HEK293 (cell line): ENCODE data around the gene CHPT1.

Experiments
- HOXD13 ChIP-seq: sonication (generic); formaldehyde crosslinking; IDR thresholded peaks from 2 replicates; pipeline ENCODE4 v1.8.0; 2022; ENCODE audit warnings: missing genetic modification reagents, borderline replicate concordance
- TCF7L2 ChIP-seq: IDR thresholded peaks from 2 replicates; pipeline ENCODE4 v1.6.1; 2011; ENCODE audit warnings: low read depth, mild to moderate bottlenecking, inconsistent platforms, low read length, moderate library complexity, borderline replicate concordance
- ZNF121 ChIP-seq: fragments of 450-650 bp; formaldehyde crosslinking; IDR thresholded peaks from 2 replicates; pipeline ENCODE4 v1.5.1; 2016; ENCODE audit warnings: missing biosample characterization, missing genetic modification characterization
- ZNF133 ChIP-seq: fragments of 450-650 bp; formaldehyde crosslinking; IDR thresholded peaks from 2 replicates; pipeline ENCODE4 v1.5.1; 2016; ENCODE audit warnings: missing biosample characterization, missing genetic modification characterization
- TF ChIP-seq, protein P1 (sequence below): fragments of 450-650 bp; formaldehyde crosslinking; IDR thresholded peaks from 2 replicates; pipeline ENCODE4 v1.5.1; 2016; ENCODE audit warnings: missing biosample characterization, missing genetic modification characterization
- TF ChIP-seq, protein P2 (sequence below): fragments of 450-650 bp; formaldehyde crosslinking; IDR thresholded peaks from 2 replicates; pipeline ENCODE4 v1.5.1; 2016; ENCODE audit warnings: missing biosample characterization, missing genetic modification characterization
- TF ChIP-seq, protein P3 (sequence below): fragments of 450-650 bp; formaldehyde crosslinking; IDR thresholded peaks from 2 replicates; pipeline ENCODE4 v1.5.1; 2016; ENCODE audit warnings: missing biosample characterization, missing genetic modification characterization
- TF ChIP-seq, protein P4 (sequence below): fragments of 450-650 bp; formaldehyde crosslinking; optimal IDR thresholded peaks from 2 replicates; pipeline ENCODE3; 2016; ENCODE audit warnings: missing biosample characterization, mild to moderate bottlenecking, missing genetic modification characterization

GRCh38 chr12:101749657-101750056 lies 52.2 kb downstream of the CHPT1 start:
- TF ChIP-seq HOXD13 (CRISPR knock-in tag) (no peak), ZNF121 (no peak), TCF7L2 (no peak), ZNF133 (tag by site-specific recombination) (no peak)
- TF ChIP-seq, protein P1, sequence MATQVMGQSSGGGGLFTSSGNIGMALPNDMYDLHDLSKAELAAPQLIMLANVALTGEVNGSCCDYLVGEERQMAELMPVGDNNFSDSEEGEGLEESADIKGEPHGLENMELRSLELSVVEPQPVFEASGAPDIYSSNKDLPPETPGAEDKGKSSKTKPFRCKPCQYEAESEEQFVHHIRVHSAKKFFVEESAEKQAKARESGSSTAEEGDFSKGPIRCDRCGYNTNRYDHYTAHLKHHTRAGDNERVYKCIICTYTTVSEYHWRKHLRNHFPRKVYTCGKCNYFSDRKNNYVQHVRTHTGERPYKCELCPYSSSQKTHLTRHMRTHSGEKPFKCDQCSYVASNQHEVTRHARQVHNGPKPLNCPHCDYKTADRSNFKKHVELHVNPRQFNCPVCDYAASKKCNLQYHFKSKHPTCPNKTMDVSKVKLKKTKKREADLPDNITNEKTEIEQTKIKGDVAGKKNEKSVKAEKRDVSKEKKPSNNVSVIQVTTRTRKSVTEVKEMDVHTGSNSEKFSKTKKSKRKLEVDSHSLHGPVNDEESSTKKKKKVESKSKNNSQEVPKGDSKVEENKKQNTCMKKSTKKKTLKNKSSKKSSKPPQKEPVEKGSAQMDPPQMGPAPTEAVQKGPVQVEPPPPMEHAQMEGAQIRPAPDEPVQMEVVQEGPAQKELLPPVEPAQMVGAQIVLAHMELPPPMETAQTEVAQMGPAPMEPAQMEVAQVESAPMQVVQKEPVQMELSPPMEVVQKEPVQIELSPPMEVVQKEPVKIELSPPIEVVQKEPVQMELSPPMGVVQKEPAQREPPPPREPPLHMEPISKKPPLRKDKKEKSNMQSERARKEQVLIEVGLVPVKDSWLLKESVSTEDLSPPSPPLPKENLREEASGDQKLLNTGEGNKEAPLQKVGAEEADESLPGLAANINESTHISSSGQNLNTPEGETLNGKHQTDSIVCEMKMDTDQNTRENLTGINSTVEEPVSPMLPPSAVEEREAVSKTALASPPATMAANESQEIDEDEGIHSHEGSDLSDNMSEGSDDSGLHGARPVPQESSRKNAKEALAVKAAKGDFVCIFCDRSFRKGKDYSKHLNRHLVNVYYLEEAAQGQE (tag by site-specific recombination): no peak
- TF ChIP-seq, protein P2, sequence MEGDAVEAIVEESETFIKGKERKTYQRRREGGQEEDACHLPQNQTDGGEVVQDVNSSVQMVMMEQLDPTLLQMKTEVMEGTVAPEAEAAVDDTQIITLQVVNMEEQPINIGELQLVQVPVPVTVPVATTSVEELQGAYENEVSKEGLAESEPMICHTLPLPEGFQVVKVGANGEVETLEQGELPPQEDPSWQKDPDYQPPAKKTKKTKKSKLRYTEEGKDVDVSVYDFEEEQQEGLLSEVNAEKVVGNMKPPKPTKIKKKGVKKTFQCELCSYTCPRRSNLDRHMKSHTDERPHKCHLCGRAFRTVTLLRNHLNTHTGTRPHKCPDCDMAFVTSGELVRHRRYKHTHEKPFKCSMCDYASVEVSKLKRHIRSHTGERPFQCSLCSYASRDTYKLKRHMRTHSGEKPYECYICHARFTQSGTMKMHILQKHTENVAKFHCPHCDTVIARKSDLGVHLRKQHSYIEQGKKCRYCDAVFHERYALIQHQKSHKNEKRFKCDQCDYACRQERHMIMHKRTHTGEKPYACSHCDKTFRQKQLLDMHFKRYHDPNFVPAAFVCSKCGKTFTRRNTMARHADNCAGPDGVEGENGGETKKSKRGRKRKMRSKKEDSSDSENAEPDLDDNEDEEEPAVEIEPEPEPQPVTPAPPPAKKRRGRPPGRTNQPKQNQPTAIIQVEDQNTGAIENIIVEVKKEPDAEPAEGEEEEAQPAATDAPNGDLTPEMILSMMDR (tag by site-specific recombination): no peak
- TF ChIP-seq, protein P3, sequence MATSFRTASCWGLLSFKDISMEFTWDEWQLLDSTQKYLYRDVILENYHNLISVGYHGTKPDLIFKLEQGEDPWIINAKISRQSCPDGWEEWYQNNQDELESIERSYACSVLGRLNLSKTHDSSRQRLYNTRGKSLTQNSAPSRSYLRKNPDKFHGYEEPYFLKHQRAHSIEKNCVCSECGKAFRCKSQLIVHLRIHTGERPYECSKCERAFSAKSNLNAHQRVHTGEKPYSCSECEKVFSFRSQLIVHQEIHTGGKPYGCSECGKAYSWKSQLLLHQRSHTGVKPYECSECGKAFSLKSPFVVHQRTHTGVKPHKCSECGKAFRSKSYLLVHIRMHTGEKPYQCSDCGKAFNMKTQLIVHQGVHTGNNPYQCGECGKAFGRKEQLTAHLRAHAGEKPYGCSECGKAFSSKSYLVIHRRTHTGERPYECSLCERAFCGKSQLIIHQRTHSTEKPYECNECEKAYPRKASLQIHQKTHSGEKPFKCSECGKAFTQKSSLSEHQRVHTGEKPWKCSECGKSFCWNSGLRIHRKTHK (tag by site-specific recombination): no peak
- TF ChIP-seq, protein P4, sequence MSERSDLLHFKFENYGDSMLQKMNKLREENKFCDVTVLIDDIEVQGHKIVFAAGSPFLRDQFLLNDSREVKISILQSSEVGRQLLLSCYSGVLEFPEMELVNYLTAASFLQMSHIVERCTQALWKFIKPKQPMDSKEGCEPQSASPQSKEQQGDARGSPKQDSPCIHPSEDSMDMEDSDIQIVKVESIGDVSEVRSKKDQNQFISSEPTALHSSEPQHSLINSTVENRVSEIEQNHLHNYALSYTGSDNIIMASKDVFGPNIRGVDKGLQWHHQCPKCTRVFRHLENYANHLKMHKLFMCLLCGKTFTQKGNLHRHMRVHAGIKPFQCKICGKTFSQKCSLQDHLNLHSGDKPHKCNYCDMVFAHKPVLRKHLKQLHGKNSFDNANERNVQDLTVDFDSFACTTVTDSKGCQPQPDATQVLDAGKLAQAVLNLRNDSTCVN: no peak
